Esophagus (tissue), 2 donors: ENCODE data around the gene LRRC36. TPM values are rescaled to one million over a fixed set of nuclear protein-coding genes. Genes with fewer than 3 reads are reported as not detected.
A peak's percentile ranks its signal among the peaks of the same experiment; 100 is the strongest.

Source experiments
- H3K27ac ChIP-seq, 2 donors: one replicate each; pipeline ENCODE4 v1.5.1; 2013; ENCODE audit warnings: low read depth in 2 of 2, mild to moderate bottlenecking in 2 of 2, inconsistent platforms in 1 of 2, low read length in 1 of 2, moderate library complexity in 1 of 2
- H3K27me3 ChIP-seq, 2 donors: one replicate each; pipeline ENCODE4 v1.6.1; 2013; ENCODE audit warnings: low read length in 2 of 2, control low read depth in 1 of 2, mild to moderate bottlenecking in 1 of 2; ENCODE audit not compliant: insufficient read depth in 2 of 2, control insufficient read depth in 1 of 2
- H3K36me3 ChIP-seq, 2 donors: one replicate each; pipeline ENCODE4 v1.6.1; 2013; ENCODE audit warnings: low read length in 1 of 2; ENCODE audit not compliant: control insufficient read depth in 2 of 2, insufficient read depth in 2 of 2
- H3K4me1 ChIP-seq, 2 donors: one replicate each; pipeline ENCODE4 v1.6.1; 2013; ENCODE audit warnings: low read length in 1 of 2; ENCODE audit not compliant: control insufficient read depth in 2 of 2, insufficient read depth in 2 of 2
- H3K4me3 ChIP-seq, 2 donors: one replicate each; pipeline ENCODE4 v1.5.1; 2013; ENCODE audit warnings: low read length in 2 of 2, mild to moderate bottlenecking in 2 of 2, low read depth in 1 of 2, moderate library complexity in 1 of 2
- H3K9me3 ChIP-seq, 2 donors: one replicate each; pipeline ENCODE4 v1.6.1; 2013; ENCODE audit warnings: mild to moderate bottlenecking in 2 of 2, low read depth in 1 of 2, low read length in 1 of 2, moderate library complexity in 1 of 2; ENCODE audit not compliant: control insufficient read depth in 2 of 2, insufficient read depth in 1 of 2
- WGBS, 2 donors: extraction: QIAGEN DNeasy Blood & Tissue Kit; methylation state at CpG; one replicate each; pipeline ENCODE4 v1.1.7; 2013; 5-methylcytosine and 5-hydroxymethylcytosine counted together
- polyA plus RNA-seq, 2 donors: library from polyadenylated mRNA; stranded (reverse); fragments of 200-250 nt; gene quantifications; one replicate each; pipeline ENCODE4 v1.2.3, GENCODE V29; 2013
- donor health status: healthy with polysubstance abuse.
- donor health status: Bipolar disorder and iron deficiency.

LRRC36 gene
- polyA plus RNA-seq, 2 donors: 0.02 TPM; not detected in 1

DNA sequence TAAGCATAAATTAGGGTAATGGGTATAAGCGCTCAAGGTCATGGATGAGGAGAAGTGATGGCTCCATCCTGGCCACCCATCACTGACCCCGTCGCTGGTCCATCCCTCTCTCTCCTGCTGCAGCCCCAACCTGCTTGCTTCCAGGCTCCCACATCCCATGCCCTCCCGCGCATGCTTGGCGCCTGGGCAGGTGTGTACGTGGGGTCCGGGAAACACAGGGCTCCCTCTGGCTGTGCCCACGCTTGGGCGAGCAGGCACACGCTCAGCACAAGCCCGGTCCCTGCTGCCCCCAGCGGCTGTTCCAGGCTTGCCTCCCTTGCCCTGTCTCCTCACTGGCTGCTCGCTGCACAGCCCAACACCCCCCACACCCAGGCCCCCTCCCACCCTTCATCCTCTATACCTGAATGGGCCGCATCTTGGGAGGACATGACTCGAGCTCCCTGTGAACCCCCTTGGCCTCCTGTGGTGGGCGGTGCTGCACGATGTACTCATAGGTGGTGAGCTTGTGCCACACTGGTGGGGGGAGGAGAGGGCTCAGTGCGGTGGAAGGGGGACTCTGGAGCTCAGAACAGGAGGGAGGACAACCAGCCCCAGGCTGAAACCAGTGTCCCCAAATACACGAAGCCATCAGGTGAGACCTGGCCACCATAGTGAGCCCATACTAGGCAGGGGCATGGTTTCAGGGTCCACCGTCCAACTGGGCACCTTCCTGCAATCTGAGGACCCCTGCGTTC, 71.4 kb downstream of the LRRC36 start:
- no peak overlapping the region for H3K27ac ChIP-seq
- no peaks in the 10 kb centered on the region for H3K9me3 ChIP-seq
- no peak overlapping the region for H3K4me3 ChIP-seq
- H3K4me1 ChIP-seq: peaks cover 16 to 48% of the 10 kb centered on the region in 2 donors
- 59 to 69% methylated on average over 22 of the region's 22 CpGs for WGBS, 2 donors
- no peaks in the 10 kb centered on the region for H3K36me3 ChIP-seq
- no peaks in the 10 kb centered on the region for H3K27me3 ChIP-seq

DNA sequence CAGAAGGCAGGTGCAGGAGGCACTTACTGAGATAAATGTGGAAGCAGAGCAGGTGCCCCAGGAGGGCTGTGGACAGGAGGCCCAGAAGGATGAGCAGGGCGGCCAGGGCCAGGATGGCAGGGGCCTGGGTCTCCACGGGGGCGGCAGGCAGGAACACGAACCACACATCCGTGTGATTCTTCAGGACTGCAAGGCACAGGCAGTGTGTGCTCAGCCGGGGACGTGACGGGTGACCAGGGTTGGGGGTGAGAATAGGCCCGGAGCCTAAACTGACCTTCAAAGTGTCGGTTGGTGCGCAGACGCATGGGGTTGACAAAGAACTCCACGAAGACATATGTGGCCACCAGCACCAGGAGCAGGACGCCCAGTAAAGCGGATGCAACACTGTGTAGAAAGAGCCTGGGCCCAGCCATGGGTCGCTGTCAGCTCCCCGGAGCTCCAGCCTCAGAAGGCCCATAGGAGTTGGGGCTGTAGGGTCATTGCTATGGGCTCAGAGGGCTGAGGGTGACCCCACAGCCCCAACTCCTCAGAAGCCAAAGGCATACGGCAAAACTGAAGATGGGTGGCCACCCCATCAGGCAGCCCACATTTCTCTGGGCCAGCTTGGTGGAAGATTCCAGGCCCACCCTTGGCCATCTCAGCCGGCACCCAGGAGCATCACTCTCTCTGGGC, 72.1 kb downstream of the LRRC36 start:
- Histone ChIP-seq H3K36me3 (no peaks in the 10 kb centered on the region), H3K27ac (no peak overlapping the region)

DNA sequence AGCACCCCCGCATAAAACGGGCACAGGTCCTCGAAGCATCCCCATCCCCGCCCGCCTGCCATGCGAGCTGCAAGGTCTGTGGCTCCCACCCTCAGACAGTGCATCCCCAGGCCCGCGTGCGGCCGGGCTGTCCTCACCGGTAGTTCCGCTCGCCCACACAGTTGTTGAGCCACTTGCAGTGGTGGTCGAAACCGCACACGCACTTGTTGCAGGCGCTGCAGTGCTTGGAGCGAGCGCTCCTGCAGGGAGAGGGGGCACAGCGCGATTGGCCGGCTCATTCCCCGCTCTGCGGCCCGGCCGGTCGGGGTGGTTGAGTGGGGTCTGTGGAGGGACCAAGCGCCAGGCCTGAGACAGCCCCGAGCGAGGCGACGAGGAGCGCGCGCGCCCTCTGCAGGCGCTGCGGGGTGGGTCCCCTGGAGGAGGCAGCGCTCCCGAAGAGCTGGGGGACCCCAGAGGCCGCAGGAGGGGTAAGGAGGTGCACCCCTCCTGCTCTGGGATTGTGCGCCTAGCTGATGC, 72.7 kb downstream of the LRRC36 start:
- no peaks in the 10 kb centered on the region for H3K36me3 ChIP-seq
- H3K27ac ChIP-seq: no peak overlapping the region
- peaks cover 11 to 46% of the 10 kb centered on the region in 2 donors for H3K4me1 ChIP-seq
- H3K4me3 ChIP-seq: no peak overlapping the region
- 41 to 53% methylated on average over 38 to 42 of the region's 42 CpGs for WGBS, 2 donors
- no peaks in the 10 kb centered on the region for H3K9me3 ChIP-seq
- H3K27me3 ChIP-seq: no peaks in the 10 kb centered on the region

More for the DNA sequence above, 72.1 kb downstream of the LRRC36 start:
- no peak overlapping the region for H3K4me3 ChIP-seq
- 90 to 91% methylated on average over 19 of the region's 19 CpGs for WGBS, 2 donors
- H3K4me1 ChIP-seq: peaks cover 13 to 43% of the 10 kb centered on the region in 2 donors
- H3K9me3 ChIP-seq: no peaks in the 10 kb centered on the region
- no peaks in the 10 kb centered on the region for H3K27me3 ChIP-seq

DNA sequence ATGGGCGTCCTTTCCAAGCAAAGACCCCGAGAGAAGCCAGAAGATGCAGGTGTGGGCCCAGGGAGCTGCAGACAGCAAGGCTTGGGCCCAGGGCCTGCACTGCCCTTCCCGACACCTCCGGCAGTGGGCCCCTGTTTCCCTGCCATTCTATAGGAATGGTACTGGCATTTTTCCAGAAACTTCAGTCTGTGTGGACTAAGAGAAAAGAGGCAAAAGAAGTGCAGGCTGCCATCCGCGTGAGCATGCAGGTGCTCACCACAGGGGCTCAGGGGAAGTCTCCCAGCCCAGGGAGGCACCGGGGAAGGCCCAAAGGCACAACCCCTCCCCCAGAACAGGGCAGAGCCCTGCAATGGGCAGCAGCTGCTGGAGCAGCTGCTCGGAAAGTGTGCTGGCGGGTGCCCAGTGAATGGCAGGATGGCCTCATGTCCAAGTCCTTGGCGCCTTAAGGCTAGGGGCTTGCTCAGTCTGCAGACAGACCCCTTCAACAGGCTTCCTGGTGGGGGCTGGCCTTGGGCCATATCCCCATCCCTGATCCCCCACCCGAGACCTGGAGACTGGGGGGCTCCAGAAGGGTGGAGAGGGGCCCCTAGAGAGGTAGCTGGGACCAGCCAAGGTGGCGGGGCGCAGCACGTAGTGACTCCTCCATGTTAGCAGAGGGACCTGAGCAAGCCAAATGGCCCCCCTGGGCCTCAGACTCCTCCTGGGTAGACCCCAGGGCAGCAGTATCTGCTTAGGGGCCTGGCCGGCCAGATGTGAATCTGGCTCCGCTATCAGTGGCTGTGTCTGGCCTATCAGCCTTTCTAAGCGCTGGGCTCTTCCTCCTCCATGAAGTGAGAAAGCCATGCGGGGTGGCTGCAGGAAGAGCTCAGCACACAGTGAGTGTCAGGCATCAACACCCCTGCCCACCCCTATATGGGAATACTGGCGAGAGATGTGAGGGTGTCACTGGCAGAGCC, 73.4 kb downstream of the LRRC36 start:
- no peak overlapping the region for H3K27ac ChIP-seq
- no peaks in the 10 kb centered on the region for H3K36me3 ChIP-seq
- H3K9me3 ChIP-seq: no peaks in the 10 kb centered on the region
- no peak overlapping the region for H3K4me3 ChIP-seq
- peaks cover 11 to 48% of the 10 kb centered on the region in 2 donors for H3K4me1 ChIP-seq
- 66 to 71% methylated on average over 19 of the region's 19 CpGs for WGBS, 2 donors
- no peaks in the 10 kb centered on the region for H3K27me3 ChIP-seq

DNA sequence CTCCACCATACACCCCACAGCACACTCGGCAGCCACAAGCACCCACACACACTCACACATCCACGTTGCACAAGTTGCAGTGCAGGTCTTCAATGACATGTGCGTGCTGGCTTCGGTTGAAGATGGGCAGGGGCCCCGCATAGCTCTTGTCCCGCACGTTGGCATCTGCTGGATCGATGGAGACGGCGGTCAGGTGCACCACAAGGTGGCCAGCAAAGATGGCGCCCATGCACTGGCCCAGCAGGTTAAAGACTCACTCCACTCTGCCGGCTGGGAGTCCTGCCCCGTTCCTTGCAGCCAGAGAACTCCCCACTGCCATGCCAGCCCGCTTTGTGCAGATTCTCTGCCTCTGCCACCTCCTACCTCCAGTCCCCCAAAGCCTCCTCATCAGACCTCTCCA, 74.3 kb downstream of the LRRC36 start:
- Histone ChIP-seq H3K27ac (no peak overlapping the region), H3K36me3 (no peaks in the 10 kb centered on the region), H3K27me3 (no peaks in the 10 kb centered on the region), H3K4me3 (no peak overlapping the region), H3K4me1 (peaks cover 15 to 42% of the 10 kb centered on the region in 2 donors), H3K9me3 (no peaks in the 10 kb centered on the region)
- 94 to 95% methylated on average over 14 of the region's 14 CpGs for WGBS, 2 donors

DNA sequence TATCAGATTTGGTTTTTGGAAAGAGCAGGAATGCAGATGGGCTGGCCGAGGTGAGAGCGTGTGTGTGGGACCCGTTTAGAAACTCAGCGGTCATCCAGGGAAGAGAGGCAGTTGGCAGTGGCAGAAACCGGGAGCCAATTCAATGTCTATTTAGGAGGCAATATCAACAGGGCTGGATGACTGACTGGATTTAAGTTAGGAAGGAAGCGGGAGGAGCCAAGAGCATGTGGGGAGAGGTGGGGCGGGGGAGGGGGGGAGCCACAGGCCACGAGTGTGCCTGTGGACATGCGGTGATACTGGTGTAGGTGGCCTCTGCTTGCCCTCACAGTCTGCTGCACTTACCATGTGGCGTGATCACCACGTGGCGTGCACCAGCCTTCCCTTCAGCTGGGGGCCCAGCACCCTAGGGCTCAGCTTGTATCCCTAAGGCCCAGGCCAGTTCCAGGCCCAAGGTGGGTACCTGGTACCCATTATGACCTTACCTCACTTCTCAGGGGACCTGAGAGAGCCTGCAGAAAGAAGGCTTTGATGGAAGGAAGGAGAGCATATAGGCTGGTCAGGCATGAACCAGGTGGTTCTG, 77.5 kb downstream of the LRRC36 start:
- H3K27me3 ChIP-seq: no peaks in the 10 kb centered on the region
- WGBS, 2 donors: 64 to 71% methylated on average over 12 of the region's 12 CpGs
- H3K4me1 ChIP-seq: peaks cover 7 to 33% of the 10 kb centered on the region in 2 donors
- H3K36me3 ChIP-seq: no peaks in the 10 kb centered on the region
- H3K27ac ChIP-seq: peak overlapping the region; percentile 94 to 96
- no peaks in the 10 kb centered on the region for H3K9me3 ChIP-seq
- H3K4me3 ChIP-seq: peak overlapping the region in 1 of 2 donors; percentile 9

DNA sequence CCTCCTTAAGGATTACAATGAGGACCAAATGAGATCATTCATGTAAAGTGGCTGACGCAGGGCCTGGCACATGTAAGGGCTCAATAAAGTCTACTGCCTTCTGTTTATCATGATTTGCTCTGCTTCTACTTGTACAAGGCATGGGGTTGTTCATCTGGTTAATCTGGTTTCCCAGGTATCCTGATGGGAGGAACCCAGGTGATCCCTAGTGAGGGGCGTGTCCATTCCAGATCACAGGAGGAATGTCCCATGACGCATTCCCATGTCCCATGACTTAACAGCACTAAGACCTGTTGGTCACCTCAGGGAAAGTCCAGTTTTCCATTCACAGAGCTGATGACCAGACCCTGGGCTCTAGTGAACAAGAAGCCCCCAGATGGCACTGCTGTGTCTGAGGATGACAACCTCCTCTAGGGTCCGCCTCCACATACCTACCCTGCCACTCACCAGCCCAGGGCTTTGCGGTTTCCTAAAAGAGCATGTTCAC, 78.2 kb downstream of the LRRC36 start:
- no peaks in the 10 kb centered on the region for H3K9me3 ChIP-seq
- peak overlapping the region; percentile 94 to 96 for H3K27ac ChIP-seq
- H3K4me1 ChIP-seq: peaks cover 4 to 32% of the 10 kb centered on the region in 2 donors
- H3K27me3 ChIP-seq: no peaks in the 10 kb centered on the region
- 47 to 55% methylated on average over 5 of the region's 5 CpGs for WGBS, 2 donors
- no peak overlapping the region for H3K4me3 ChIP-seq
- no peaks in the 10 kb centered on the region for H3K36me3 ChIP-seq

DNA sequence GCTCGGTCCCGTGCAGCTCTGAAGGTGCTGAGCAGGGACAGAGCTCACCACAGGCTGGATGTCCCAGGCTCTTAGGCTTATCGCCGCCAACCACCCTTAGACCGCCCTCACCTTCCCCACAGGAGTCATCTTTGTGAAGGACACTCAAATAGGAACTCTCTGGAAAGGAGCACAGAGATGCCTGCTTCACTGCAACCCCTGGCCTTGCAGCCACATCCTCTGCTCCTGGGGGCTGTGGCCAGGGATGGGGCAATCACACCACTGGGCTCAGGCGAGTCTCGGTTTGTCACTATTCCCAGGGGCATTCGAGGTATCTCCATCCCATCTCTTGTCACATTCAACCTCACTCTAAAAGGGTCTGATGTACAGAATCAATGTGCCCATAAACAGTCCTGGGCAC, 78.7 kb downstream of the LRRC36 start:
- no peaks in the 10 kb centered on the region for H3K36me3 ChIP-seq
- peaks cover 4 to 34% of the 10 kb centered on the region in 2 donors for H3K4me1 ChIP-seq
- peak overlapping the region; percentile 91 to 92 for H3K27ac ChIP-seq
- no peaks in the 10 kb centered on the region for H3K27me3 ChIP-seq
- no peak overlapping the region for H3K4me3 ChIP-seq
- WGBS, 2 donors: 68 to 78% methylated on average over 8 of the region's 8 CpGs
- no peaks in the 10 kb centered on the region for H3K9me3 ChIP-seq
